HG03558 (cell line): ENCODE measurements around the gene OTOGL.
A peak's percentile ranks its signal among the peaks of the same experiment; 100 is the strongest.
"Not testable (repeated sequence)": the region's sequence is repeated elsewhere in the genome, so short reads cannot be mapped to it uniquely, and the experiment has no call there.

ENCODE experiments used
- ATAC-seq: cut with Tn5 transposase; IDR thresholded peaks from one replicate; pipeline ENCODE4 v1.9.1; 2021; ENCODE audit warnings: moderate number of reproducible peaks; ENCODE audit not compliant: unreplicated experiment; ENCODE audit errors: extremely low read depth

OTOGL gene

DNA sequence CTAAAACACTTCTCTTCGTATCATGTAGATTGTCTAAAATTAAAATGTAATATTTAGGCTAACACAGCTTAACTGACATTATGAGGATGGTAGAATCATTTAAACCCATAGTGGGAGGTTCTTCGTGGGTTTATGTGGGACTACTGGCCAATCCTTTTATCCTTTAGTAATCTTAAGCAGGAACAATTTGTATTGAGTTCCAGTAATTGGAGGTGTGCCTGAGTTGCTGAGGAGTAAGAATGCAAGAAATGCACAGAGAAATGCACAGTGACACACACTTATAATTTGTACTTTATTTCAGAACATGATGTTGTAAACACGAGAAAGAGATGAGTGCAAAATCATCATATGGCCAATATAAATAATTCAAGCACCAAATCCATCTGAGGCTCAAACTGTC lies 22.3 kb downstream of the OTOGL start:
- ATAC-seq, result no peak

- no peak for ATAC-seq
These were observed 30.7 kb downstream of the OTOGL start for GRCh38 chr12:80129895-80130530.

DNA sequence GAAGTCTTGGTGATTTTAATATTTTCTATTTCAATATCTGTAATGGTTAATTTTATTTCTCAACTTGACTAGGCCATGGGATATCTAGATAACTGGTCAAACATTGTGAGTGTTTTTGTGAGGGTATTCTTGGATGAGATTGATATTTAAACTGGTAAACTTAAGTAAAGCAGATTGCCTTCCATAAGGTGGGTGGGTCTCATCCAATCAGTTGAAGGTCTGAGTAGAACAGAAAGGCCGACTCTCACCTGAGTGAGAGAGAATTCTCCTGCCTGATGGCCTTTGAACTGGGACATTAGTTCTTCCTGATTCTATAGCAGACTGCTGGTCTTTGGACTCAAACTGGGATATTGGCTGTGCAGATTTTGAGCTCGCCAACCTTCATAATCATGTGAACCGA lies 36.3 kb downstream of the OTOGL start:
- no peak for ATAC-seq

- no peak for ATAC-seq
These were observed 40.7 kb downstream of the OTOGL start for GRCh38 chr12:80140005-80140404.

- no peak for ATAC-seq
These were observed 43.3 kb downstream of the OTOGL start for GRCh38 chr12:80142640-80143039.

- no peak for ATAC-seq
These were observed 44.2 kb downstream of the OTOGL start for GRCh38 chr12:80143537-80143936.

- ATAC-seq, result not testable (repeated sequence)
These were observed 50.4 kb downstream of the OTOGL start for GRCh38 chr12:80149547-80150313.

GRCh38 chr12:80151131-80151530 lies 51.8 kb downstream of the OTOGL start:
- ATAC-seq, result no peak

GRCh38 chr12:80154261-80154660 lies 54.9 kb downstream of the OTOGL start:
- ATAC-seq, result no peak

- ATAC-seq, result no peak
These were observed 57.0 kb downstream of the OTOGL start for GRCh38 chr12:80156306-80156705.

DNA sequence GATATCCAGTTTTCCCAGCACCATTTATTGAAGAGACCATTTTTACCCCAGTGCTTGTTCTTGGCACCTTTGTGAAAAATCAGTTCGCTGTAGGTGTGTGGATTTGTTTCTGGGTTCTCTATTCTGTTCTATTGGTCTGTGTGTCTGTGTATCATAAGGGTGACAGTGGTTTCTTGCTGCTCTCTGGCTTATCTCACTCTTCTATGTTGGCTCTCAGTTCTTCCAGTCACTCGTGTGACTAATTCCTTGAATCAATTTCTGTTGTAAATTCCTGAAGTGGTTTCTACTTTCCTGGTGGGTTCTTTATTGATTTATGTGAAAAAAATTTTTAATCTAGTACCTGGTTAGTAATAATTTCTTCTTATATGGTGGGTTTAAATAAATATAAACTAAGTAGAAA lies 58.3 kb downstream of the OTOGL start:
- ATAC-seq, result no peak

DNA sequence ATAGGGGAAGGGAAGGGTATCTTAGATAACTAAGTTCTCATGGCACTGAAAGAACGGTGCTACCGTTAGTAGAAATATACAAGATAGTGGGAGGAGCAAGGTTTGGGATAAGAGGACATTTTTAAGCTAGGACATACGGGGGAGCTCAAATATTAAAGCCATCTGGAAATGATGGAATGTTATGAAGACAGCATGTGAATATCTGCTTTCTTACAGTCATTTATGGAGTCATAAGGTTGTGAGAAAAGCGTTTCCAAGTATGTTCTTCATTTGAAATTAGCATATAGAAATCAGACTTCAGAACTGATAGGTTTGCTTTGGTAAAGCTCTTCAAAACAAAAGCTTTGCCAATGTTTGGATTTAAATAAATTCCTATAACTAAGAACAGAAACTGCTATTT lies 62.3 kb downstream of the OTOGL start:
- no peak for ATAC-seq

DNA sequence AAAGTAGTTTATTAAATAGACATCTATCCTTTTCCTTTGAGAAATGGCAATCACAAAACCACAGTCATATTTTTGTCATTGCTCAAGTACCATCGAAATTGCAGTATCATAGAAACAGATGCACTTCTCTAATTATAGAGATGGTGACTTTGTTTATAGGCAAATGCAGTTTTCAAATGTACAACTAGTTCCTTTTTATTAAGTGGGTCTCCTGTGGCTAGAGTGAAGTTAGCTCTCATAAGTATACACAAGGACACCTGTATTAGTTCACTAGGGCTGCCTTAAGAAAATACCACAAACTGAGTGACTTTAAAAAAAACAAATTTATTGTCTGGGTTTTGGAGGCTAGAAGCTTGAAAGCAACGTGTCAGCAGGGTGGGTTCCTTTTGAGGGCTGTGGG lies 62.8 kb downstream of the OTOGL start:
- ATAC-seq, result no peak

- no peak for ATAC-seq
These were observed 66.4 kb downstream of the OTOGL start for GRCh38 chr12:80165746-80166145.

GRCh38 chr12:80166751-80167150 lies 67.4 kb downstream of the OTOGL start:
- no peak for ATAC-seq

- no peak for ATAC-seq
These were observed 69.6 kb downstream of the OTOGL start for GRCh38 chr12:80168936-80169335.

- ATAC-seq, result no peak
These were observed 71.6 kb downstream of the OTOGL start for GRCh38 chr12:80170915-80171314.

DNA sequence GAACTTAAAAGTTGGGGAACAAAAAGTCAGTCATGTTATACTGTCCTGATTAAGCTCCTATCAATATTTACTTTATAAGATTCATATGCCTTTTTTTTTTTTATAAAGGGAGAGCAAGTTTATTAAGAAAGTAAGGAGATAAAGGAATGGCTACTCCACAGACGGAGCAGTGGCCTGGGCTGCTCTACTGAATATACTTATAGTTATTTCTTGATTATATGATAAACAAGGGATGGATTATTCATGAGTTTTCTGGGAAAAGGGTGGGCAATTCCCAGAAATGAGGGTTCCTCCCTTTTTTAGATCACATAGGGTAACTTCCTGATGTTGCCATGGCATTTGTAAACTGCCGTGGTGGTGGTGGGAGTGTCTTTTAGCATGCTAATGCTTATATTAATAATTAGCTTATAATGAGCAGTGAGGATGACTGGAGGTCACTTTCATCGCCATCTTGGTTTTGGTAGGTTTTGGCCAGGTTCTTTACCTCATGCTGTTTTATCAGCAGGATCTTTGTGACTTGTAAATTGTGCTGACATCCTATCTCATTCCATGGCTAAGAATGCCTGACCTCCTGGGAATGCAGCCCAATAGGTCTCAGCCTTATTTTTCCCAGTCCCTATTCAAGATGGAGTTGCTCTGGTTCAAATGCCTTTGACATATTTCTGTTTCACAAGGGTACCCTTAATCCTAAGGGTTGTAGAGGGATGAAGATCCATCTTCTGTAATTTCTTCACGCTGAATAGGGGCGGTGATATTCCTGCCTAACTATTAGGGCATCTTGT lies 73.9 kb downstream of the OTOGL start:
- ATAC-seq, result no peak

DNA sequence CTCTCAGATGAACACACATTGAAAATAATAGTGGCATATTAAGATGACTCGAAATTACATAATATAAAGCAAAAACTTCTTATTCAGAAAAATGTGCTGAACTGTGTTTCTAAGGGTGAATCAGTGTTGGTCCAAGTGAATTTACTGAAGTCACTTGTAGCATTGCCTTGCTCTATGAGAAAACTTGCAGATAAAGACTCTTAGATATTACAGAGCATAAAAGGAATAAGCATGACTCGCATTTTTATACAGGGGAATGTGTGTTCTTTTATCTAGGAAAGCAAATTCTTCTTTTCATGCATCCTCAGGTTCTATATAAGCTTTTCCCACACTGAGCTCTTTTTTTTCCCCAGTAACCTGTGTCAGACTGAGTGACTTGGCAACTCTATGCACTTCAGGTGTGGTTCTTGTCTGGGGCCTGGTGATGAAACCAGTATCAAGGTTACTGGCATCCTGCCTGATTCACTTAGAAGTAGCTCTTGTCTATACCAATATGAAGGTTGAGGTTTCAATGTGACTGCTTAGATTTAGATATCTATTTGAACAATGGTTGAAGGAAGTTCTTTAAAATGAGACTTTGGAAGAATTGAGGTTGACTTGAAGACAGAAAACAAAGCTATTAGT lies 76.1 kb downstream of the OTOGL start:
- no peak for ATAC-seq

DNA sequence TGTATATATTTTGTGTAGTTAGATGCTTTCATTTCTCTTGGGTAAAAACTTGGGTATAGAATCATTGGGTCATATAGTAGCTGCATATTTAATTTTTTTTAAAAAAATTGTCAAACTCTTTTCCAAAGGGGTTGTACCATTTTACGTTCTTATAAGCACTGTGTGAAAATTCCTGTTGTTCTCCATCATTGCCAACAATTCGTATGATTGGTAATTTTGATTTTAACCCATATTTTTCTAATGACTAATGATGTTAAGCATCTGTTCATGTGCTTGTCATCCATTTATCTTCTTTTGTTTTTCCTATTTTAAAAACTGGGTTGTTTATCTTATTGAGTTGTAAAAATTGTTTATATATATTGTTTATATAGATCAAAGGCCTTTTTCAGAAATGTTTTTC lies 77.4 kb downstream of the OTOGL start:
- no peak for ATAC-seq

GRCh38 chr12:80178846-80179245 lies 79.5 kb downstream of the OTOGL start:
- peak; percentile 75 for ATAC-seq
